SK-N-MC (cell line): ENCODE results near the gene PI16.

ENCODE experiments used
- DNase-seq: peaks from one replicate; pipeline ENCODE4 v3.0.0-alpha.2; 2011; ENCODE audit warnings: low read depth, low spot score
- H3K27ac ChIP-seq: fragments of 200-600 bp; sonication (generic); 2 replicates; pipeline ENCODE4 v1.5.1; 2016; ENCODE audit warnings: mixed run types
- H3K36me3 ChIP-seq: fragments of 200-600 bp; sonication (generic); 2 replicates; pipeline ENCODE4 v1.6.1; 2017; ENCODE audit warnings: antibody characterized with exemption, low read length, mixed read lengths; ENCODE audit not compliant: insufficient read depth
- H3K4me3 ChIP-seq: fragments of 200-600 bp; sonication (generic); 2 replicates; pipeline ENCODE4 v1.5.1; 2016
- H3K9ac ChIP-seq: fragments of 200-600 bp; sonication (generic); 2 replicates; pipeline ENCODE4 v1.8.0; 2017; ENCODE audit warnings: mixed run types, mixed read lengths; ENCODE audit not compliant: insufficient read length
- H3K9me3 ChIP-seq: fragments of 200-600 bp; sonication (generic); 2 replicates; pipeline ENCODE4 v1.6.1; 2017; ENCODE audit warnings: low read depth, mild to moderate bottlenecking, antibody characterized with exemption, low read length, moderate library complexity, mixed read lengths
- EZH2 ChIP-seq: fragments of 200-600 bp; sonication (generic); IDR thresholded peaks from one replicate; pipeline ENCODE4 v1.6.1; 2017; ENCODE audit warnings: antibody characterized with exemption
- FOXP2 ChIP-seq: optimal IDR thresholded peaks from 2 replicates; pipeline ENCODE3; 2011; ENCODE audit warnings: mild to moderate bottlenecking, moderate library complexity; ENCODE audit not compliant: insufficient read depth; ENCODE audit errors: extremely low read length, control extremely low read depth
- POLR2AphosphoS5 ChIP-seq: IDR thresholded peaks from 2 replicates; pipeline ENCODE4 v1.6.1; 2012; ENCODE audit warnings: mild to moderate bottlenecking, low read depth, low read length, borderline replicate concordance

Gene PI16

GRCh38 chr6:37006793-37007339 is 52.3 kb downstream of the PI16 start:
- Histone ChIP-seq H3K9ac (no peak overlapping the region), H3K4me3 (no peak overlapping the region), H3K9me3 (no peaks in the 10 kb centered on the region), H3K36me3 (no peaks in the 10 kb centered on the region), H3K27ac (no peak overlapping the region)
- no peak for DNase-seq
- TF ChIP-seq FOXP2 = no peak
- TF ChIP-seq POLR2AphosphoS5 = no peak
- TF ChIP-seq EZH2 = no peak

GRCh38 chr6:37007340-37008043 is 53.0 kb downstream of the PI16 start:
- Histone ChIP-seq H3K9me3 (no peaks in the 10 kb centered on the region), H3K27ac (no peak overlapping the region), H3K9ac (no peak overlapping the region), H3K36me3 (no peaks in the 10 kb centered on the region), H3K4me3 (no peak overlapping the region)
- no peak for DNase-seq
- TF ChIP-seq POLR2AphosphoS5 = no peak
- TF ChIP-seq EZH2 = no peak
- TF ChIP-seq FOXP2 = no peak

- Histone ChIP-seq H3K36me3 (no peaks in the 10 kb centered on the region), H3K27ac (no peak overlapping the region), H3K4me3 (no peak overlapping the region), H3K9me3 (no peaks in the 10 kb centered on the region), H3K9ac (no peak overlapping the region)
- TF ChIP-seq POLR2AphosphoS5 = no peak
- TF ChIP-seq FOXP2 = no peak
- TF ChIP-seq EZH2 = no peak
- DNase-seq = no peak
Observed at GRCh38 chr6:37008484-37009465, 54.2 kb downstream of the PI16 start.

- TF ChIP-seq FOXP2 = no peak
- no peak for TF ChIP-seq POLR2AphosphoS5
- TF ChIP-seq EZH2 = no peak
- DNase-seq = no peak
- Histone ChIP-seq H3K36me3 (no peaks in the 10 kb centered on the region), H3K9ac (no peak overlapping the region), H3K27ac (no peak overlapping the region), H3K4me3 (no peak overlapping the region), H3K9me3 (no peaks in the 10 kb centered on the region)
Observed at GRCh38 chr6:37010402-37010892, 55.9 kb downstream of the PI16 start.

- no peak for TF ChIP-seq EZH2
- Histone ChIP-seq H3K4me3 (no peak overlapping the region), H3K9me3 (no peaks in the 10 kb centered on the region), H3K9ac (no peak overlapping the region), H3K27ac (no peak overlapping the region), H3K36me3 (no peaks in the 10 kb centered on the region)
- no peak for DNase-seq
Observed at GRCh38 chr6:37011656-37012378, 57.3 kb downstream of the PI16 start.

GRCh38 chr6:37013516-37014491 is 59.3 kb downstream of the PI16 start:
- TF ChIP-seq FOXP2 (no peak), EZH2 (no peak), POLR2AphosphoS5 (no peak)
- no peak overlapping the region for H3K9ac ChIP-seq
- no peaks in the 10 kb centered on the region for H3K36me3 ChIP-seq
- no peaks in the 10 kb centered on the region for H3K9me3 ChIP-seq
- no peak overlapping the region for H3K27ac ChIP-seq
- H3K4me3 ChIP-seq = no peak overlapping the region
- no peak for DNase-seq
